ENCODE measurements around the gene MAP4K1. TPM values are rescaled to one million over a fixed set of nuclear protein-coding genes. Genes with fewer than 3 reads are reported as not detected.

Gene MAP4K1
- total RNA-seq, 1 donor from 2014 or later, result 3.4 TPM

GRCh38 chr19:38543286-38543806 lies 74.4 kb downstream of the MAP4K1 start:
- no peak for ATAC-seq

GRCh38 chr19:38542040-38542439 lies 75.7 kb downstream of the MAP4K1 start:
- ATAC-seq, result no peak

GRCh38 chr19:38539751-38540150 lies 78.0 kb downstream of the MAP4K1 start:
- no peak for ATAC-seq

- no peak for ATAC-seq
Observed at GRCh38 chr19:38538793-38539528, 78.8 kb downstream of the MAP4K1 start.

- no peak for ATAC-seq
Observed at GRCh38 chr19:38538386-38538785, 79.4 kb downstream of the MAP4K1 start.

Other genes with a start within 250 kb of the MAP4K1 start
- 154 TPM for gene PSMD8, start 243.4 kb downstream of the MAP4K1 start, total RNA-seq
- gene GGN, start 229.9 kb downstream of the MAP4K1 start, total RNA-seq, result not detected
- 0.56 TPM for gene SPRED3, start 229.3 kb downstream of the MAP4K1 start, total RNA-seq
- 20.8 TPM for gene FAM98C, start 214.9 kb downstream of the MAP4K1 start, total RNA-seq
- gene RASGRP4, start 191.7 kb downstream of the MAP4K1 start, total RNA-seq, result 0.24 TPM
- 6.4 TPM for gene RYR1, start 184.3 kb downstream of the MAP4K1 start, total RNA-seq
- 304 TPM for gene EIF3K, start 1.2 kb upstream of the MAP4K1 start, total RNA-seq
- gene ACTN4, start 29.7 kb upstream of the MAP4K1 start, total RNA-seq, result 455 TPM
- 2.2 TPM for gene CAPN12, start 126.5 kb upstream of the MAP4K1 start, total RNA-seq
- 684 TPM for gene LGALS7, start 155.6 kb upstream of the MAP4K1 start, total RNA-seq
- gene LGALS7B, start 171.2 kb upstream of the MAP4K1 start, total RNA-seq, result 886 TPM
- 0.40 TPM for gene LGALS4, start 195.0 kb upstream of the MAP4K1 start, total RNA-seq
- gene ECH1, start 213.8 kb upstream of the MAP4K1 start, total RNA-seq, result 182 TPM
- gene HNRNPL, start 232.0 kb upstream of the MAP4K1 start, total RNA-seq, result 236 TPM

All from esophagus mucosa (tissue), 1 donor.